ENCODE results near the gene IRF4.

Gene IRF4

GRCh38 chr6:444653-445275, 53.2 kb downstream of the IRF4 start:
- no peak for DNase-seq (ENCODE audit: low spot score)

DNA sequence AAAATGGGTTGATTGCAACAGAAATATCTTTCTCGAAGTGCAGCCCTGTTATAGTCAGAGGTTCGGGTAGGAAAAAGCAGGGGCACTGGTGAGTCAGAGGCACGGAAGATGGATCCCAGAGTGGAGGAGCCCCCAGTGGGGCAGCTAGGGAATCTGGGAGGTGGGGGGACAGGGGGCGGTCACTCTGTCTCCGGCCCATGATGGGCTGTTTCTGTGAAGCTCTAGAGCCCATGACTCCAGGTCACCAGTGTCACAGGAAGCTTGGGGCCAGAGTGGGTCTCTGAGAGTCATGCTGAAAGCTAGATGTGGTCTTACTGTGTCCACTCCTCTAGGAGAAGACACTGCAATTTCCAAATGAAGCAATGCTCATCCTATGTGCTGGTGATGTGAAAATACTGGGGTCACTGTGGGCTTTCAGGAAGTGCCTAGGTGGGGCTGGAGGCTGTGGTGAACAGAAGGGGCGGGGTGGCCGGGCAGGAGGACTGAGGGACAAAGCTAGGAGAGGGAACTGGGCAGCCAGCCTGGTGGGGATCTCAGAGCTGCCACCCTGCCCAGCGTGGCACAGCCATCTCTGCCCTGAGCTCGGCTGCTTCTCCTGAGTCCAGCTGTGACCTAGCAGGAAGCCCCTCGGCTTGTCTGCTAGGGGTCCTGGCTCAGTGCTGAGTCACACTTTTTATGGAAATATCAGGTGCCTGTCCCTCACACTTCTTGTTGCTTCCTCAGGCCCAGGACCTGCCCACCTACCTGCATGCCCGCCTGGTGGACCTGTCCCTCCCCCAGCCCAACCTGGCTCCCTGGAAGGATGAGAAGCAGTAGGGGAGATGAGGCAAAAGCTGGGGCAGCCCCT, 54.2 kb downstream of the IRF4 start:
- DNase-seq (ENCODE audit: low spot score): no peak

DNA sequence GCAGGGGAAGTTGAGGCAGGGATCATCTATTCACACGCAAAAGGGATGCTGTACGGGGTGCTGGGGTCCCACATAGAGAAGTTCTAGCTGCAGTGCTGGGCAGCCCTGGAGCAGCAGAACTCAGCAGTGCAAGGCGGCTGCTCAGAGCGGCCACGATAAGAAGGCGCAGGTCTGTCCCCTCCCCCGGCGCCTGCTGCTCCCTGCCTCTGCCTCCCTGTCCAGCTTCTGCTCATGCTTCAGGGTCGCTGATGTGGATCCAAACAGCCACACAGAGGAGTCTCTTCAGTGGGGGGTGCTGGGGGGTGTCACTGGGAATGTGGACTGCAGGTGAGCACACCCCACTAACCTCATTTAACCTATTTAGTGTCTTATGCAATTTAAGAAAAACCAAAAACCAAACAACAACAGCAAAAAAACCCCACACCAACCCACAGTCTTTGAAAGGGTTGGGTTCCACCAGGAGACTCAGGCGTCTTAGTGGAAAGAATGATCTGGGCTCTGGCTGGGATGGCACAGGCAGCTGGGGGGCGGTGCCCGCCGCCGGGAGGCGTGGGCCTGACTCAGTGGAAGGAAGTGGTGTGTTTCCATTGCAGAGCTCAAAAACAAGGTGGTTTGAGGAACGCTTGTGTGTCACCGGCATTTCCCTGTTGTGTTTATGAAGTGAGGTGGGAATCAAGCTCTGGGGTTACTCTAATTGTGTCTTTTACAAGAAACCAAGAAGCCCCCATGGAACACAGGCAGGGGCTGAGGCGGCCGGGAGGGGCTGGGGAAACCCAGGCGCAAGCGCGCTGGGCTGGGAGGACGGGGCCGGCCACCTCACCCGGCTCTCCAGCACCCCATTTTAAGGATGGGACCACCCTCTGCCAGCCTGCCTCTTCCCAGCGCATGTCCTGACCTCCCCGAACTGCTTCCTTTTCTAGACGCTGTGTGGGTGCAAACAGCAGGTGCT, 55.1 kb downstream of the IRF4 start:
- no peak for DNase-seq (ENCODE audit: low spot score)

- DNase-seq (ENCODE audit: low spot score): no peak
These were observed 56.0 kb downstream of the IRF4 start for GRCh38 chr6:447381-448165.

GRCh38 chr6:448296-449056, 56.9 kb downstream of the IRF4 start:
- peak; percentile 32 for DNase-seq (ENCODE audit: low spot score)

DNA sequence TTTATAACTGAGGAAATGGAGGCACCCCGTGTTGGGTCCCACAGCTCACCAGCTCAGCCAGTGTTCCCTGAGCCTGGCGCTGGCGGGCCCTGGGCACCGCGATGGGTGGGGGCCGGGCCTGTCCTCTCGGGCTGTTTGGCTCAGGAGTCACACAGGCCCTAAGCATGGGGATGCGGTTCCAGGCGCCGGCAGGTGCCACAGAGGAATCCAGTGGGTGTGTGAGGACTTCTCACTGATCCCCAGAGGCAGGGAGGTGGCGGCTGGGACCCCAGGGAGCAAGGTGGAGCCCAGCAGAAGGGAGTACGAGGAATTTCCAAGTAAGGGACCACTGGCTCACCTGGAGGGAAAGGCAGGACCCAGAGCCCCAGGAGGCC, 57.5 kb downstream of the IRF4 start:
- DNase-seq (ENCODE audit: low spot score): peak; percentile 23

DNA sequence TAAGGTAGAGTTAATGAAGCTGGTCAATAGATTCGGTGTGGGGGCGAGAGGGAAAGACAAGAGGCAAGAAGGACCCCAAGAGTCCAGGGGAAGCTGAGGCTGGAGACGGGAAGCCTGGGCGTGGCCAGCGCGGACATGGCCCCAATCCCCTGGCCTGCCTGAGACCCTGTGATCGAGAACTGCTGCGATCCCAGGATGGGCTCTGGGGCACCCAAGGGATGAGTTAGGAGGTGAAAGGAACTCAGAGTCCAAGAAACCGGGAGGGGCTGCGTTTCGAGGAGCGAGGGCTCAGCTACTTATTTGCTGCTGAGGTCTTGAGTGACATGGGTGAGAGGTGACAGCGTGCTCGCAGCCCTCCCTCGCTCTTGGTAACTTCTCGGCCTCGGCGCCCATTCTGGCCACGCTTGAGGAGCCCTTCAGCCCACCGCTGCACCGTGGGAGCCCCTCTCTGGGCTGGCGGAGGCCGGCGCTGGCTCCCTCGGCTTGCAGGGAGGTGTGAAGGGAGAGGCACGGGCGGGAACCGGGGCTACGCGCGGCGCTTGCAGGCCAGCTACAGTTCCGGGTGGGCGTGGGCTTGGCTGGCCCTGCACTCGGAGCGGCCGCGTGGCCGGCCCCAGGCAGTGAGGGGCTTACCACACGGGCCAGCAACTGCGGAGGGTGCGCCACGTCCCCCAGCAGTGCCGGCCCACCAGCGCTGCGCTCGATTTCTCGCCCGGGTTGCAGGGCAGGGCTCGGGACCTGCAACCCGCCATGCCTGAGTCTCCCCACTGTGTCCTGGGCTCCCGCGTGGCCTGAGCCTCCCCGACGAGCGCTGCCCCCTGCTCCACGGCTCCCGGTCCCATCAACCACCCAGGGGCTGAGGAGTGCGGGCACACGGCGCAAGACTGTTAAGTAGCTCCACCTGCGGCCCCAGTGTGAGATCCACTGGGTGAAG, 58.2 kb downstream of the IRF4 start:
- DNase-seq (ENCODE audit: low spot score): peak; percentile 20

DNA sequence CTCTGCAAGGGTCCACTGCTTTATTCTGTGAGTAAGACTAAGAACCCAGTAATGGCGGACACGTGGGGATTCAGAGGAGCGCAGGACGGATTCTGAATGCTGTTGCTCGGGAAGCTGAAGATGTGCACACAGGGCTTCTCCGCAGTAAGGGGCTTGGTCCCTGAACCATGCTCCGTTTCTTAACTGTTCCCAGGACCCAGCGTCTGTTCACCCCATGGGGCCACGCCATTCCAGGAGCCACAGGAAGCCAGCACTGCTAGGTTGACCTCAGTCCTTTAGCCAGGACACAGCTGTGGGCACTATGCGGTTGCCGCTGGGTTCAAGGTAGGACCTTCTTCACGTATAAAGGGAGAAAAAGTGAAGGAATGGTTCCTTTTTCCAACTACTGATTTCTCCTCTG, 59.8 kb downstream of the IRF4 start:
- no peak for DNase-seq (ENCODE audit: low spot score)

DNA sequence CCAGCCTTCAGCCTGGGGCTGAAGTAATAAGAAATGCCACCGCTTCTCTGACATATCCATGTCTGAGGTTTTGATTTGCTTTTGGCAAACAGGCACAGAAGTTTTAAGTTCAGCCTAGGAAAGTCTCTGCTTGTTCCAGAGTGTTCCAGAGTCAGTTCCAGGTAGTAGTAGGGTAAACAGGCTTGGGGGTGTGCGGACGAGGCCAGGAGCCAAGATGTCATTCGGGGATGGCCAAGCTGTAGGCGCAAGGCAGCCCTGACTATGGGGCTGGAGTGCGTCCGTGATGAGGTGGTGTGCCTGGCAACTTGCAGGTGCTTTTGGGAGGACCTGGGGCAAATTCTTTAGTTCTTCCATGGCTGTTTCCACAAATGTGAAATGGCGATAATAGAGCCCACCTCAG, 60.3 kb downstream of the IRF4 start:
- no peak for DNase-seq (ENCODE audit: low spot score)

GRCh38 chr6:452301-453067, 60.9 kb downstream of the IRF4 start:
- DNase-seq (ENCODE audit: low spot score): no peak

- no peak for DNase-seq (ENCODE audit: low spot score)
These were observed 61.6 kb downstream of the IRF4 start for GRCh38 chr6:453152-453551.

- DNase-seq (ENCODE audit: low spot score): no peak
These were observed 62.8 kb downstream of the IRF4 start for GRCh38 chr6:454148-454991.

GRCh38 chr6:455006-455585, 63.5 kb downstream of the IRF4 start:
- DNase-seq (ENCODE audit: low spot score): no peak

DNA sequence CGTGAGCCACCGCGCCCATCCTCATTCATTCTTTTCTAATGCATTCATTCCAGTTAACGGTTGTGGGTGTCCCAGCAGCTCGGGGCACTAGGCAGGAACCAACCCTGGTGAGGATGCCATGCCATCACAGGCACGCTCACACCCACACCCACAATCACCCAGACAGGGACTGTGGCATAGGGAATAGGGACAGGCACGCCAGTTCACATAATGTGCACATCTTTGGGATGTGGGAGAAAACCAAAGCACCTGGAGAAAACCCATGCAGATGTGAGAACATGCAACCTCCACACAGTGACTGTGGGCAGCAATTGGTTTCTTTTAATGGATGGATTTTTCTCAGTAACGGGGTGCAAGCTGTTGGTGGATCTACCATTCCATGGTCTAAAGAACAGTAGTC, 64.3 kb downstream of the IRF4 start:
- no peak for DNase-seq (ENCODE audit: low spot score)

- DNase-seq (ENCODE audit: low spot score): no peak
These were observed 64.9 kb downstream of the IRF4 start for GRCh38 chr6:456358-456867.

DNA sequence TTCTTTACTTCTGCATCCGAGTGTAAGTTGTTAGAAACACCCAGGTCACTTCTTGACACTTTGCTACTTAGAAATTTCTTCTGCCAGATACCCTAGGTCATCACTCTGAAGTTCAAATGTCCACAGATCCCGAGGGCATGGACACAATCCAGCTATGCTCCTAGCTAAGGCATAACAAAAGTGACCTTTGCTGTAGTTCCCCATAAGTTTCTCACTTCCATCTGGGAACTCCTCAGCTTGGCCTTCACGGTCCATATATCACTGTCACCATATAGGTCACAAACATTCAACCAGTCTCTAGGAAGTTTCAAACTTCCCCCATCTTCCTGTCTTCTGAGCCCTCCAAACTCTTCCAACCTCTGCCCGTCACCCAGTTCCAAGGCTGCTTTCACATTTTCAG, 65.3 kb downstream of the IRF4 start:
- DNase-seq (ENCODE audit: low spot score): no peak

Data from ecto neural progenitor cell (in vitro differentiated cells).